CD14-positive monocyte (primary cell): ENCODE data around the gene TSHZ2. TPM values are rescaled to one million over a fixed set of nuclear protein-coding genes. Genes with fewer than 3 reads are reported as not detected.

Experiments
- DNase-seq, 3 donors: peaks; one replicate each; pipeline ENCODE4 v3.0.0-alpha.2; 2011 to 2022
- H2AFZ ChIP-seq: 2 replicates; pipeline ENCODE4 v1.6.0; 2012; ENCODE audit warnings: mild to moderate bottlenecking, low read depth, low read length, inconsistent platforms; ENCODE audit not compliant: insufficient read depth, poor library complexity, severe bottlenecking
- H3K27ac ChIP-seq, 2 donors: 1 replicate in 1 of 2; 2 replicates in 1 of 2; pipeline ENCODE4 v1.5.1; 2012 to 2013; ENCODE audit warnings: low read length in 2 of 2, control low read depth in 1 of 2, inconsistent platforms in 1 of 2, low read depth in 1 of 2, mild to moderate bottlenecking in 1 of 2
- H3K27me3 ChIP-seq, 2 donors: one replicate each; pipeline versions ENCODE4 v1.6.0 to v1.6.1; 2011 to 2013; ENCODE audit warnings: low read length in 2 of 2; ENCODE audit not compliant: control insufficient read depth in 2 of 2, insufficient read depth in 2 of 2
- H3K36me3 ChIP-seq, 2 donors: replicated peaks in 1 of 2; 1 replicate in 1 of 2; 2 replicates in 1 of 2; pipeline versions ENCODE4 v1.5.1 to v1.6.1; 2012 to 2013; ENCODE audit warnings: low read length in 2 of 2, control low read depth in 1 of 2, inconsistent platforms in 1 of 2, mild to moderate bottlenecking in 1 of 2; ENCODE audit not compliant: insufficient read depth in 2 of 2, control insufficient read depth in 1 of 2
- H3K4me1 ChIP-seq, 2 donors: 1 replicate in 1 of 2; 2 replicates in 1 of 2; pipeline versions ENCODE4 v1.5.1 to v1.6.1; 2012 to 2013; ENCODE audit warnings: low read length in 2 of 2, control low read depth in 1 of 2, inconsistent platforms in 1 of 2, mild to moderate bottlenecking in 1 of 2, moderate library complexity in 1 of 2; ENCODE audit not compliant: insufficient read depth in 2 of 2, control insufficient read depth in 1 of 2
- H3K4me2 ChIP-seq: replicated peaks from 2 replicates; pipeline ENCODE3; 2012; ENCODE audit warnings: low read length, moderate library complexity, mild to moderate bottlenecking; ENCODE audit not compliant: poor library complexity, severe bottlenecking; ENCODE audit errors: extremely low read depth
- H3K4me3 ChIP-seq, 3 experiments: fragments of 200-600 bp in 1 of 3; sonication (generic) in 1 of 3; replicated peaks in 1 of 3; 1 replicate in 2 of 3; 2 replicates in 1 of 3; pipeline ENCODE4 v1.5.1; 2011 to 2013; ENCODE audit warnings: low read length in 3 of 3, mild to moderate bottlenecking in 3 of 3, control low read depth in 2 of 3, low read depth in 2 of 3, inconsistent platforms in 1 of 3, moderate library complexity in 1 of 3
- H3K79me2 ChIP-seq: 2 replicates; pipeline ENCODE4 v1.6.0; 2012; ENCODE audit warnings: mild to moderate bottlenecking, control low read depth, inconsistent platforms, low read length, moderate library complexity; ENCODE audit not compliant: insufficient read depth
- H3K9ac ChIP-seq: 2 replicates; pipeline ENCODE4 v1.6.0; 2017; ENCODE audit warnings: low read length, mild to moderate bottlenecking; ENCODE audit not compliant: insufficient read depth, poor library complexity, severe bottlenecking
- H3K9me3 ChIP-seq, 2 donors: replicated peaks in 1 of 2; 1 replicate in 1 of 2; 2 replicates in 1 of 2; pipeline versions ENCODE4 v1.5.1 to v1.6.1; 2012 to 2013; ENCODE audit warnings: low read length in 2 of 2, control low read depth in 1 of 2; ENCODE audit not compliant: control insufficient read depth in 1 of 2, insufficient read depth in 1 of 2
- H4K20me1 ChIP-seq: 2 replicates; pipeline ENCODE4 v1.6.0; 2012; ENCODE audit warnings: mild to moderate bottlenecking, low read length, control low read depth, moderate library complexity; ENCODE audit not compliant: insufficient read depth
- H3K27ac Mint-ChIP-seq, 7 donors: one replicate each; pipeline ENCODE4 v1.8.0; 2020; ENCODE audit warnings: mild to moderate bottlenecking in 7 of 7, mixed read lengths in 7 of 7, moderate library complexity in 6 of 7, inconsistent platforms in 2 of 7
- H3K27me3 Mint-ChIP-seq, 3 donors: one replicate each; pipeline ENCODE4 v1.8.0; 2021 to 2022; ENCODE audit warnings: low read depth in 3 of 3, mild to moderate bottlenecking in 3 of 3, mixed read lengths in 3 of 3, moderate library complexity in 3 of 3, inconsistent platforms in 1 of 3
- H3K36me3 Mint-ChIP-seq, 2 donors: one replicate each; pipeline ENCODE4 v1.8.0; 2020; ENCODE audit warnings: mixed read lengths in 2 of 2, inconsistent platforms in 1 of 2, mild to moderate bottlenecking in 1 of 2
- H3K4me1 Mint-ChIP-seq: one replicate; pipeline ENCODE4 v1.8.0; 2020; ENCODE audit warnings: mild to moderate bottlenecking, mixed read lengths
- H3K4me3 Mint-ChIP-seq, 2 donors: one replicate each; pipeline ENCODE4 v1.8.0; 2020; ENCODE audit warnings: mild to moderate bottlenecking in 2 of 2, mixed read lengths in 2 of 2, moderate library complexity in 1 of 2
- H3K9me3 Mint-ChIP-seq, 7 donors: one replicate each; pipeline ENCODE4 v1.8.0; 2020 to 2022; ENCODE audit warnings: mixed read lengths in 7 of 7, mild to moderate bottlenecking in 6 of 7, moderate library complexity in 6 of 7, inconsistent platforms in 2 of 7
- WGBS: methylation state at CpG from one replicate; pipeline ENCODE4 v1.1.5; 2013; ENCODE audit warnings: missing lambda C conversion rate; ENCODE audit not compliant: insufficient coverage; 5-methylcytosine and 5-hydroxymethylcytosine counted together
- intact Hi-C, 2 donors: fragments of 100-400 bp; cut with micrococcal nuclease; formaldehyde crosslinking; loops; one replicate each; pipeline versions ENCODE4 v1.15.0 to v1.15.1; 2023
- polyA plus RNA-seq, 3 donors: library from polyadenylated mRNA; depleted of rRNA in 1 of 3; unstranded in 2 of 3; stranded (reverse) in 1 of 3; fragments of 300-500 nt in 2 of 3; fragments of >200 nt in 1 of 3; fragmentation: Illumina TruSeq in 2 of 3; gene quantifications; 1 replicate in 2 of 3; 2 replicates in 1 of 3; pipeline ENCODE4 v1.2.3, GENCODE V29; 2012 to 2021
- TF ChIP-seq, protein P1 (sequence below): fragments of 200-600 bp; IDR thresholded peaks from one replicate; pipeline ENCODE4 v1.8.0; 2022; ENCODE audit warnings: antibody characterized with exemption, mild to moderate bottlenecking

The TSHZ2 gene
- polyA plus RNA-seq, 3 donors: not detected

DNA sequence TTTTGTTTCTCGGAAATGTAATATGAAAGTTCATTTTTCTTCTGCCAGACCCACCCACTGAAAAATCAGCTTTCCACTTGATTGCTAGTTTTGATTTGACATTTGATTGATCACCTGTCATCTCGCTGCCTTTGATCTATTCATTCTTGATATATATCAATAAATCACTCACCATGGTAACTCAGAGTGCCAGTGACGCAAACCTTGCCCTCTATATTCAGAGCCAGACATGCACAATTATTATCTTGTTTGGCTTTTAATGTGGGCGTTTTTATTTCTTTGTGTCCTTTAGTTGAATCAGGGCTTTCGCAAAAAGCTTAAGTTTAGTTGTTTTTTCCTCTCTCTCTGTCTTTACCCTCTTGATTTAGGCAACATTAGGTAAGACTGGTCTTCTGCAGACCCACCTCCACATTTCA is 2.0 kb downstream of the TSHZ2 start:
- no peaks in the 10 kb centered on the region for H3K4me1 Mint-ChIP-seq
- no peaks in the 10 kb centered on the region for H3K36me3 ChIP-seq
- no peak for DNase-seq
- no peaks in the 10 kb centered on the region for H3K79me2 ChIP-seq
- peaks cover 32 to 55% (median 45%) of the 10 kb centered on the region in 3 donors for H3K27me3 Mint-ChIP-seq
- no peak overlapping the region for H3K27ac ChIP-seq
- no peak overlapping the region for H3K4me2 ChIP-seq
- no CpG with 5 or more reads among the region's 5 CpGs for WGBS
- H4K20me1 ChIP-seq: no peaks in the 10 kb centered on the region
- H3K9ac ChIP-seq: no peak overlapping the region
- intact Hi-C loops: no loop called here
- no peak overlapping the region for H3K27ac Mint-ChIP-seq
- H3K4me1 ChIP-seq: no peaks in the 10 kb centered on the region
- peak overlapping the region in 1 of 2 donors; percentile 39 for H3K4me3 Mint-ChIP-seq
- TF ChIP-seq, protein P1, sequence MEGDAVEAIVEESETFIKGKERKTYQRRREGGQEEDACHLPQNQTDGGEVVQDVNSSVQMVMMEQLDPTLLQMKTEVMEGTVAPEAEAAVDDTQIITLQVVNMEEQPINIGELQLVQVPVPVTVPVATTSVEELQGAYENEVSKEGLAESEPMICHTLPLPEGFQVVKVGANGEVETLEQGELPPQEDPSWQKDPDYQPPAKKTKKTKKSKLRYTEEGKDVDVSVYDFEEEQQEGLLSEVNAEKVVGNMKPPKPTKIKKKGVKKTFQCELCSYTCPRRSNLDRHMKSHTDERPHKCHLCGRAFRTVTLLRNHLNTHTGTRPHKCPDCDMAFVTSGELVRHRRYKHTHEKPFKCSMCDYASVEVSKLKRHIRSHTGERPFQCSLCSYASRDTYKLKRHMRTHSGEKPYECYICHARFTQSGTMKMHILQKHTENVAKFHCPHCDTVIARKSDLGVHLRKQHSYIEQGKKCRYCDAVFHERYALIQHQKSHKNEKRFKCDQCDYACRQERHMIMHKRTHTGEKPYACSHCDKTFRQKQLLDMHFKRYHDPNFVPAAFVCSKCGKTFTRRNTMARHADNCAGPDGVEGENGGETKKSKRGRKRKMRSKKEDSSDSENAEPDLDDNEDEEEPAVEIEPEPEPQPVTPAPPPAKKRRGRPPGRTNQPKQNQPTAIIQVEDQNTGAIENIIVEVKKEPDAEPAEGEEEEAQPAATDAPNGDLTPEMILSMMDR: no peak
- H2AFZ ChIP-seq: no peak overlapping the region
- H3K4me3 ChIP-seq: no peak overlapping the region
- peaks cover 7 to 39% of the 10 kb centered on the region in 2 donors for H3K27me3 ChIP-seq
- H3K36me3 Mint-ChIP-seq: no peaks in the 10 kb centered on the region
- H3K9me3 ChIP-seq: peaks cover 0 to 5% of the 10 kb centered on the region in 2 donors
- H3K9me3 Mint-ChIP-seq: peaks cover 0 to 8% (median 4%) of the 10 kb centered on the region in 7 donors

- peaks cover 7 to 39% of the 10 kb centered on the region in 2 donors for H3K27me3 ChIP-seq
These were observed 3.0 kb downstream of the TSHZ2 start for GRCh38 chr20:52975029-52975732.

More at GRCh38 chr20:52975029-52975732, 3.0 kb downstream of the TSHZ2 start:
- Mint-ChIP-seq H3K9me3 (peaks cover 0 to 8% (median 4%) of the 10 kb centered on the region in 7 donors), H3K27ac (no peak overlapping the region), H3K4me3 (no peak overlapping the region), H3K36me3 (no peaks in the 10 kb centered on the region), H3K27me3 (peaks cover 32 to 49% (median 43%) of the 10 kb centered on the region in 3 donors), H3K4me1 (no peaks in the 10 kb centered on the region)
- Histone ChIP-seq H3K9ac (no peak overlapping the region), H3K9me3 (peaks cover 0 to 5% of the 10 kb centered on the region in 2 donors), H3K27ac (no peak overlapping the region), H3K4me1 (no peaks in the 10 kb centered on the region), H2AFZ (no peak overlapping the region), H4K20me1 (no peaks in the 10 kb centered on the region), H3K4me3 (no peak overlapping the region), H3K79me2 (no peaks in the 10 kb centered on the region), H3K36me3 (no peaks in the 10 kb centered on the region), H3K4me2 (no peak overlapping the region)
- intact Hi-C loops: no loop called here
- DNase-seq: no peak
- TF ChIP-seq, protein P1: no peak
- 86% methylated on average over 1 of the region's 11 CpGs for WGBS
